D341Med (cell line): ENCODE measurements around the gene IGLL1.
"Not testable (repeated sequence)": the region's sequence is repeated elsewhere in the genome, so short reads cannot be mapped to it uniquely, and the experiment has no call there.

Source experiments
- DNase-seq: peaks from one replicate; pipeline ENCODE4 v3.0.0; 2012; ENCODE audit warnings: low spot score

The IGLL1 gene

DNA sequence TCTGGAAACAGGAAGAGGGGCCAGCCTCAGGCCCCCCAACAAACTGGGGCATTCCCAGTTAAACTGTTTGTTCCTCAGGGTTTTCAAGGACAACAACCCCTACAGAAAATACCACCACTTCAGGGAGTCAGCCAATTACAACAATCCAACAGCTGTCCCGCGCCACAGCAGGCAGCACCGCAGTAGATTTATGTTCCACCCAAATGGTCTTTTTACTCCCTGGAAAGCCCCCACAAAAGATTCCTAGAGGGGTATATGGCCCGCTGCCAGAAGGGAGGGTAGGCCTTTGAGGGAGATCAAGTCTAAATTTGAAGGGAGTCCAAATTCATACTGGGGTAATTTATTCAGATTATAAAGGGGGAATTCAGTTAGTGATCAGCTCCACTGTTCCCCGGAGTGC, 39.3 kb downstream of the IGLL1 start:
- DNase-seq, result not testable (repeated sequence)

DNA sequence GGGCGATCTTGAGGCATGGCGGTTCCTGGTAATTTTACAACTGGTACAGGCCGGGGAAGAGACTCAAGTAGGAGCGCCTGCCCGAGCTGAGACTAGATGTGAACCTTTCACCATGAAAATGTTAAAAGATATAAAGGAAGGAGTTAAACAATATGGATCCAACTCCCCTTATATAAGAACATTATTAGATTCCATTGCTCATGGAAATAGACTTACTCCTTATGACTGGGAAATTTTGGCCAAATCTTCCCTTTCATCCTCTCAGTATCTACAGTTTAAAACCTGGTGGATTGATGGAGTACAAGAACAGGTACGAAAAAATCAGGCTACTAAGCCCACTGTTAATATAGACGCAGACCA, 40.3 kb downstream of the IGLL1 start:
- DNase-seq, result not testable (repeated sequence)

DNA sequence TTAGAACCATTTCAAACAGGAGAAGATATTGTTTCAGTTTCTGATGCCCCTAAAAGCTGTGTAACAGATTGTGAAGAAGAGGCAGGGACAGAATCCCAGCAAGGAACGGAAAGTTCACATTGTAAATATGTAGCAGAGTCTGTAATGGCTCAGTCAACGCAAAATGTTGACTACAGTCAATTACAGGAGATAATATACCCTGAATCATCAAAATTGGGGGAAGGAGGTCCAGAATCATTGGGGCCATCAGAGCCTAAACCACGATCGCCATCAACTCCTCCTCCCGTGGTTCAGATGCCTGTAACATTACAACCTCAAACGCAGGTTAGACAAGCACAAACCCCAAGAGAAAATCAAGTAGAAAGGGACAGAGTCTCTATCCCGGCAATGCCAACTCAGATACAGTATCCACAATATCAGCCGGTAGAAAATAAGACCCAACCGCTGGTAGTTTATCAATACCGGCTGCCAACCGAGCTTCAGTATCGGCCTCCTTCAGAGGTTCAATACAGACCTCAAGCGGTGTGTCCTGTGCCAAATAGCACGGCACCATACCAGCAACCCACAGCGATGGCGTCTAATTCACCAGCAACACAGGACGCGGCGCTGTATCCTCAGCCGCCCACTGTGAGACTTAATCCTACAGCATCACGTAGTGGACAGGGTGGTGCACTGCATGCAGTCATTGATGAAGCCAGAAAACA, 40.8 kb downstream of the IGLL1 start:
- DNase-seq, result peak; percentile 82

DNA sequence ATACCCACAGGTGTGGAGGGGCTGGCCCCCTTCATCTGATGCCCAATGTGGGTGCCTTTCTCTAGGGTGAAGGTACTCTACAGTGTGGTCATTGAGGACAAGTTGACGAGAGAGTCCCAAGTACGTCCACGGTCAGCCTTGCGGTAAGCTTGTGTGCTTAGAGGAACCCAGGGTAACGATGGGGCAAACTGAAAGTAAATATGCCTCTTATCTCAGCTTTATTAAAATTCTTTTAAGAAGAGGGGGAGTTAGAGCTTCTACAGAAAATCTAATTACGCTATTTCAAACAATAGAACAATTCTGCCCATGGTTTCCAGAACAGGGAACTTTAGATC, 41.4 kb downstream of the IGLL1 start:
- not testable (repeated sequence) for DNase-seq

DNA sequence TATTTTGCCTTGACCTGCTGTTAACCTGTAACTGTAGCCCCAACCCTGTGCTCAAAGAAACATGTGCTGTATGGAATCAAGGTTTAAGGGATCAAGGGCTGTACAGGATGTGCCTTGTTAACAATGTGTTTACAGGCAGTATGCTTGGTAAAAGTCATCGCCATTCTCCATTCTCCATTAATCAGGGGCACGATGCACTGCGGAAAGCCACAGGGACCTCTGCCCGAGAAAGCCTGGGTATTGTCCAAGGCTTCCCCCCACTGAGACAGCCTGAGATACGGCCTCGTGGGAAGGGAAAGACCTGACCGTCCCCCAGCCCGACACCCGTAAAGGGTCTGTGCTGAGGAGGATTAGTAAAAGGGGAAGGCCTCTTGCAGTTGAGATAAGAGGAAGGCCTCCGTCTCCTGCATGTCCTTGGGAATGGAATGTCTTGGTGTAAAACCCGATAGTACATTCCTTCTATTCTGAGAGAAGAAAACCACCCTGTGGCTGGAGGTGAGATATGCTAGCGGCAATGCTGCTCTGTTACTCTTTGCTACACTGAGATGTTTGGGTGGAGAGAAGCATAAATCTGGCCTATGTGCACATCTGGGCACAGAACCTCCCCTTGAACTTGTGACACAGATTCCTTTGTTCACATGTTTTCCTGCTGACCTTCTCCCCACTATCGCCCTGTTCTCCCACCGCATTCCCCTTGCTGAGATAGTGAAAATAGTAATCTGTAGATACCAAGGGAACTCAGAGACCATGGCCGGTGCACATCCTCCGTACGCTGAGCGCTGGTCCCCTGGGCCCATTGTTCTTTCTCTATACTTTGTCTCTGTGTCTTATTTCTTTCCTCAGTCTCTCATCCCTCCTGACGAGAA, 42.0 kb downstream of the IGLL1 start:
- not testable (repeated sequence) for DNase-seq

DNA sequence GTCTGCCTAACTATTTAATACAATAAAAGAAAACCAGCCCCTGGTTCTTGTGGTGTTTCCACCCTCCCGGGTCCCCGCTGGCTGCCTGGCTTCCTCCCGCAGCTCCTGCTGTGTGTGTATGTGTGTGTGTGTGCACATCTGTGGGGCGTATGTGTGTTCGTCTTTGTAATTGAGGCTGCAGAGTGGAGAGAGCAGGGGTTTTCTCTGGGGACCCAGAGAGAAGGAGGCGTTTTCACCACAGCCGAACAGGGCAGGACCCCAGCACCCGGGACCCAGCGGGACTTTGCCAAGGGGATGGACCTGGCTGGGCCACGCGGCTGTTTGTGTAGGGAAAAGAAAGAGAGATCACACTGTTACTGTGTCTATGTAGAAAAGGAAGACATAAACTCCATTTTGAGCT, 42.7 kb downstream of the IGLL1 start:
- peak; percentile 8 for DNase-seq

DNA sequence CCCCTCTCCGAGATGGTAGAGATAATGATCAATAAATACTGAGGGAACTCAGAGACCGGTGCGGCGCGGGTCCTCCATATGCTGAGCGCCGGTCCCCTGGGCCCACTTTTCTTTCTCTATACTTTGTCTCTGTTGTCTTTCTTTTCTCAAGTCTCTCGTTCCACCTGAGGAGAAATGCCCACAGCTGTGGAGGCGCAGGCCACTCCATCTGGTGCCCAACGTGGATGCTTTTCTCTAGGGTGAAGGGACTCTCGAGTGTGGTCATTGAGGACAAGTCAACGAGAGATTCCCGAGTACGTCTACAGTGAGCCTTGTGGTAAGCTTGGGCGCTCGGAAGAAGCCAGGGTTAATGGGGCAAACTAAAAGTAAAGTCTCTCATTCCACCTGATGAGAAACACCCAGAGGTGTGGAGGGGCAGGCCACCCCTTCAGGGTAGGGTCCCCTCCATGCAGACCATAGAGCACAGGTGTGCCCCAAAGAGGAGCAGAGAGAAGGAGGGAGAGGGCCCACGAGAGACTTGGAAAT, 43.2 kb downstream of the IGLL1 start:
- DNase-seq, result no peak

DNA sequence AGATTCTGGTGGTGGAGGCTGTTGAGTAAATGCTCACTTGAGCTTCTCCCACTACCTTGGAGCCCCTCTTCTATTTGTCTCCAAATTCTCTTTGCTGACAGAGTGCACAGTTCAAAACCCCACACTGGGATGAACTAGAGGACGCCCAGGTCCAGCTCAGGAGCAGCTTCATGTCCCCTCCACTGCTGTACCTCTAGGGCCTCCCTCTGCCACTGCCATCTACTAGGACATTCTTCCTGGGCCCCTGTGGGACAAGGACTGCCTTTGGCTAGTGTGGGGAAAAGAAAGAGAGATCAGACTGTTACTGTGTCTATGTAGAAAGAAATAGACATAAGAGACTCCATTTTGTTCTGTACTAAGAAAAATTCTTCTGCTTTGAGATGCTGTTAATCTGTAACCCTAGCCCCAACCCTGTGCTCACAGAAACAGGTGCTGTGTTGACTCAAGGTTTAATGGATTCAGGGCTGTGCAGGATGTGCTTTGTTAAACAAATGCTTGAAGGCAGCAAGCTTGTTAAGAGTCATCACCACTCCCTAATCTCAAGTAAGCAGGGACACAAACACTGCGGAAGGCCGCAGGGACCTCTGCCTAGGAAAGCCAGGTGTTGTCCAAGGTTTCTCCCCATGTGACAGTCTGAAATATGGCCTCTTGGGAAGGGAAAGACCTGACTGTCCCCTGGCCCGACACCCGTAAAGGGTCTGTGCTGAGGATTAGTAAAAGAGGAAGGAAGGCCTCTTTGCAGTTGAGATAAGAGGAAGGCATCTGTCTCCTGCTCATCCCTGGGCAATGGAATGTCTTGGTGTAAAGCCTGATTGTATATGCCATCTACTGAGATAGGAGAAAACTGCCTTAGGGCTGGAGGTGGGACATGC, 44.1 kb downstream of the IGLL1 start:
- not testable (repeated sequence) for DNase-seq

DNA sequence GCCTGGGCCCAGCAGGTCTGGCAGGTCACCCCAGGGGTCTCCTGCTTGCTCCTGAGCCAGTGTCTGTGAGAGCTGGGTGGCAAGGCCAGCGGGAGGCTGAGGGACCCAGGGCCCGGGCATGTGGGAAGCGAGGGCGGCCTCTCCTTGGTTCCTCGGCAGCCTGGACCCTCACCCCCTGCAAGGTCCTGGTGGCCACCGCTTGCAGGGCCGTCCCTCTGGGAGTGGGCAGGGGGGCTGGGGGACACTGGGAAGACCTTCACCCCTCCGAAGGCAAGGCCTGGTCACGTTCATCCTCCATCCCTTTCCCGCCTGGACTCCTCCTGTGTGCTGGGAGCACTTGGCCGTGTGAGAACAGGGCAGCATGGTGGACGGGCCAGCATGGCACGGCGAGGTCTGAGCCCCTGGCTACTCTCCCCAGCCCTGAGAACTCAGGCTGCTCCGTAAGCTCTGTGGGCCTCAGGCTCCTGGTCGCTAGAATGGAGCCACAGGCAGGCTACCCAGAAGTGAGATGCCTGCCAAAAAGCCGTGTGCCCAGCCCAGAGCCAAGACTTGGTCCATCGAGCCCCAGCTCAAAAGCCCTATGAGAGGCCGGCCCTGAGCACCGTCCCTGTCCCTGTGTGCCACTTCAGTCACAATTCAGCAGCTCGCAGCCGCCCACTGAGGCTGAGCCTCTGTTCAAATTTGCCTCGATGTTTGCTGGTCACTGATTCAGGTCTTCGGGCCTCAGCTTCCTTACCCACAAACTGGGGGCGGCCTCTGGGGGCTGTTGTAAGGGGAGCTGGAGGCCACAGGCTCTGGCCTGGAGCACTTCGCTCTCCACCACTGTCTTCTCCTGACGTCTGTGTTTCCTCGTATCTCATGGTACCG, 45.0 kb downstream of the IGLL1 start:
- peak; percentile 10 for DNase-seq

DNA sequence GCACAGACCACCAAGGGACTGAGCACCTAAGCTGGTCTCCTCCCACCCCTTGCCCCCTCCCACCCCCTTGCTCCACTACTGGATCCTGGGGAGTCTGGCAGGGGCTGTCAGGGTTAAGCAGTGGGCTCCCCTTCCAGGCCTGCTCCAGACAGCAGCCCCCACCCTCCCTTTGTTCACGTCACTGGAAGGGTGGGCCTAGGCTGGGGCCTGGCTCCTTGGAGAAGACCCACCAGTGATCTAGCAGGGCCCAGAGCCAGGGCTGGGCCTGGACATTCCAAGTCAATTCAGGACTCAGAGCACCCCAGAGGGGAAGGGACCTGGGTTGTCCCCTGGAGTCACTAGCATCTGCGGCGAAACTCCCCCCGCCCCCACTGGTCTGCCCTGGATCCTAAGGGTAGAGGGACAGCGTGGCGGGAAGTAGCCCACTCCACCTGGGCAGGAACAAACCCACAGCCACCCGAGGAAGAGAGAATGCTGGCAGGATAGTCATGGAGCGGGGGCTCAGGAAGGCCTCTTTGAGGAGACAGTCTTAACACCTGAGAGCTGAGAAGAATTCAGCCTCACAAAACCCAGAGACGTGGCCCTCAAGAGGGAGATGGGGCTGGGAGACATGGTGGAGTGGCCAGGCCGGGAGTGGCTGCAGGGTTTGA, 45.8 kb downstream of the IGLL1 start:
- DNase-seq, result peak; percentile 12

DNA sequence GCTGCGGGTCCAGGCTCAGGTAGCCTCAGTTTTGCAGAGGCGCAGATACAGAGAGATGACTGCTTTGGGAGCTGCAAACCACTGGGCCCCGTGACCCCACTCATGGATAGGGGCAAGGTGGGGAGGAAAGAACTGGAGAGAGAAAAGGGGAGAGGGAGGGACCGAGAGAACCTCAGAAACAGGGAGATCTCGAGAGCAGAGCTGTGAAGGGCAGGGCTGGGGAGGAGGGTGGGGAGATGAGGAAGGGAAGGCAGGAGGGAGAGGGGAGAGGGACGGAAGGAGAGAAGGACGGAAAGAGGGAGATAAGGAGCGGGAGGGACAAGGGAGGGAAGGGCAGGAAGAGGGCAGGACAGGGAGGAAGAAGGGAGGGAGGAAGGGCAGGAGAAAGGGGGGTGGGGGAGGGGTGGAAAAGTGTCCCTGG, 46.3 kb downstream of the IGLL1 start:
- DNase-seq, result no peak

DNA sequence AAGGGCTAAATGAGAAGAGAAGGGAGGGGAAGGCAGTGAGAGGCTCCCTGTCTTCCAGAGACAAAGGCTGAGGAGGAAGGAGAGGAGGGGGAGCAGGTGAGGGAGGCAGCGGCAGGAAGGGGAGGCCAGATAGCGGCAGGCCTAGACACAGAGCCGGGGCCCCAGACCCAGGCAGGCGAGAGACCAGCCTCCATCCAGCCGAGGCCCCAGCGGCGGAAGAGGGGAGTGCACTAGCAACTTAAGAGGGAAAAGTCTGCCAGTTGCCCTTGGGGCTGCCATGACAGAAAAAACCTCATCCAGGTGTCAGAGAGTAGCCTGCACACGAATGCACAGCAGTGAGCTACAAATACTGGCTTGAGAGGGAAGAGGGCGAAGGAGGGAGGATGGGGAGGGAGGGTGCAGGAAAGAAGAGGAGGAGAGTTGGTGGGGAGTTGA, 46.7 kb downstream of the IGLL1 start:
- peak; percentile 73 for DNase-seq

DNA sequence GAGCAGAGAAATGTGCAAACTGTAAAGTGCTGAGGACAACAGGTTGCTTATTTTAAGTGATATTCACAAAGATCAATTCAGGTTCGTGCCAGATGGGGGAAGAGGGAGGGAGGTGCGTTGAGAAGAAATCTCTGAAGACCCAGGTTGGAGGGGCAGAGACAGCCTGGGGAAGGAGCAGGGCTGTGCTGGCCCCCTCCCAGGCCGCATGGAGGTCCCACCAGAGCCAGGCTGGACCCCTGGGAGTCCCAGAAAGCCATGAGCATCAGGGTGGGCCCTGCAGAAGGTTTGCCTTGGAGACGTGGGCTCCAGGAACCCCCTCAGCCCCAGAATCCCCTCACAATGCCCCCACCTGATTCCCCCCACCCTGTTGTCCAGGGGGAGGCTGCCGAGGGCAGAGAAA, 47.4 kb downstream of the IGLL1 start:
- DNase-seq, result peak; percentile 12

DNA sequence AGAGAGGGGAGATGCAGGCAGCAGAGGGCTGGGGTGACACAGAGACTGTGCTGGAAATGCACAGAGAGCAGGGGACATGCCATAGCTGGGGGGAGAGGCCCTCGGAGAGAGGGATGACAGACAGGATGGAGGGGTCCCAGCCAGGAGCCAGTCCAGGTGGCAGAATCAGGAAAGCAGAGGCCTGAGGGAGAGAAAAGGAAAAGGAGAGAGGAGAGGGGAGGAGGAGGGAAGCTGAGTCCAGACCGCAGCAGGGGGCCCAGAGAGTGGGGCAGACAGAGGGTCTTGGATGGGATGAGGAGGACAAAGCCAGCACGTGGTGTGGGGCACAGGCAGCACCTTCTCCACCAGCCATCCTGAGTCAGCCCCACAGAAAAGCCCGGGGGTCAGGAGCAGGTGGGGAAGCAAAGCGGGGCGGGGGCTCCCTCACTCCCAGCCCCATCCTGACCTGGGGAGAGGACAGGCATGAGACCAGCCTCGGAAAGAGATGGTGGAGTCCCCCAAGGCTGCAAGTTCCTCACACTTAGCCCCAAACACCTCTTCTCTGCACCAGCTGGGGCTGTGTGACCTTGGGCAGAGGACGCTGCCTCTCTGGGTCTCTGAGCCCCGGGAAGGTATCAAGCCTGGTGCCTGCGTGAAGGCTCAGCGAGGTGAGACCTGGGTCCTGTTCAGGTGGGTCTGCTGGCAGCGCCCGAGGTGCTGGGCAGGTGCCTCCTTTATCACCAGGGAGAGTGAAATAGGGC, 48.0 kb downstream of the IGLL1 start:
- peak; percentile 11 for DNase-seq

DNA sequence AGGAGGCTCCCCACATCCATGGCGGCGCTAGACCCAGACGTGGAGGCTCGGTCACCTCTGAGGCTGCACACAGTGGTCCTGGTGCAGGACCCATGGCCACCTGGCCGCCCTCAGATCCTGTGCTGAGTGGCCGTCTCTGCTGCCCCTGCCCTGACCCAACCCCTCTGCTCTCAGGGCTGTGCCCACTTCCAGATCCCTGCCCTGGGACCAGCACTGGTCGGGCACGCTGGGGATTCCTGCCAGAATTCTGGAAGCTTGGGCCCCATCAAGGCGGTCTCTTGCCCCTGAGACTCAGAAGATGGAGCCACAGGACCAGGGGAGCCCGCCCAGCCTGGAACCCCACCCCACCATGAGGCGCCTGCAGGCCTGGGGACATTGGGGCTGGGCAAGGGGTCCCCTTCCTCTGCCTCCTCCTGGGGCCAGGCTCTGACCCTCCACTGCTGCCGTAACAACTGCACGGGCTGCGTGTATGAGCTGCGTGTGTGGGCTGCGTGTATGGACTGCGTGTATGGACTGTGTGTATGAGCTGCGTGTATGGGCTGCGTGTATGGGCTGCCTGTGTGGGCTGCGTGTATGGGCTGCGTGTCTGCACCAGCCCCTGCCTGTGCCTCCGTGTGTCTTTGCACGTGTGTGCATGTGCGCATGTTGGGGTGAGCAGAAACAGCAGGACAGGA, 48.7 kb downstream of the IGLL1 start:
- DNase-seq, result peak; percentile 14

DNA sequence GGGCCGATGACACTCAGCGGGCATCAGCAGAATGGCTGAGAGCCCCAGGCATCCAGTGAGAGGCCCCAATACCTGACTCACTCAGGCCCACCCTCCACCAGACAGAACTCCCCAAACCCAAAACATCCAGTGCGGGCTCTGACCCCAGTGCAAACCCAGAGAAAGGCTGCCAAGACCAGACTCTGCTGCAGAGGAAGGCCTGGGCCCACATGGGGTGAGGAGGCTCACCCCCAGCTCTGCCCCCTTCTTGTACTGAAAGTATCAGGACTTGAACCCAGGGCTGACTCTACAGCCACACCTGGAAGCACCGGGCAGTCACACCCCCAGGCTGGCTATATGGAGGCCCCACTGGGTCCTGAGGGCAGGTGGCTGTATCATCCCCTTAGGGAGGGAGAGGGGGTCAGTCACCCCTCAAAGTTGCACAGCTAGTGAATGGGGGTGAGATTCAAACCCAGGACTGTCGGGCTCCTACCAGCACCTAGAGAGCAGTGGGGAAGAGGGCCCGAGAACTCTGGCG, 49.3 kb downstream of the IGLL1 start:
- DNase-seq, result peak; percentile 4

DNA sequence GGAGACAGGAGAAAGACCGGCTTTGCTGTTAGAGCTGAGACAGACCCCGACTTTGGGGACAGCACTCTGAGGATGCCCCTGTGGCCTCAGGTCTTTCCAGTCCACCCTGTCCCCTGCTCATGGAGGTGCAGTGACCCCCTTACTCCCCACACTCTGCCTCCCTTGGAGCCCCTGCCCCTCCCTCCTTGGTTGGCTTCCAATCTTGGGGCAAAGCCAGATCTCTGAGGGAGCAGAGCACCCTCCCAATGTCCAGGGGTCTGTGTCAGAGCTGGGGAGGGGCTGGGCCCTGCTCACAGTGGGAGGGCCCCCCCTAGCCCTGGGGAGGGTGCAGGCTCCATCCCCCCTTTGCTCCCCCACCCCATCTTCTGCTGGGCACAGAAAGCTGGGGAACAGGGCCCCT, 50.0 kb downstream of the IGLL1 start:
- peak; percentile 10 for DNase-seq

DNA sequence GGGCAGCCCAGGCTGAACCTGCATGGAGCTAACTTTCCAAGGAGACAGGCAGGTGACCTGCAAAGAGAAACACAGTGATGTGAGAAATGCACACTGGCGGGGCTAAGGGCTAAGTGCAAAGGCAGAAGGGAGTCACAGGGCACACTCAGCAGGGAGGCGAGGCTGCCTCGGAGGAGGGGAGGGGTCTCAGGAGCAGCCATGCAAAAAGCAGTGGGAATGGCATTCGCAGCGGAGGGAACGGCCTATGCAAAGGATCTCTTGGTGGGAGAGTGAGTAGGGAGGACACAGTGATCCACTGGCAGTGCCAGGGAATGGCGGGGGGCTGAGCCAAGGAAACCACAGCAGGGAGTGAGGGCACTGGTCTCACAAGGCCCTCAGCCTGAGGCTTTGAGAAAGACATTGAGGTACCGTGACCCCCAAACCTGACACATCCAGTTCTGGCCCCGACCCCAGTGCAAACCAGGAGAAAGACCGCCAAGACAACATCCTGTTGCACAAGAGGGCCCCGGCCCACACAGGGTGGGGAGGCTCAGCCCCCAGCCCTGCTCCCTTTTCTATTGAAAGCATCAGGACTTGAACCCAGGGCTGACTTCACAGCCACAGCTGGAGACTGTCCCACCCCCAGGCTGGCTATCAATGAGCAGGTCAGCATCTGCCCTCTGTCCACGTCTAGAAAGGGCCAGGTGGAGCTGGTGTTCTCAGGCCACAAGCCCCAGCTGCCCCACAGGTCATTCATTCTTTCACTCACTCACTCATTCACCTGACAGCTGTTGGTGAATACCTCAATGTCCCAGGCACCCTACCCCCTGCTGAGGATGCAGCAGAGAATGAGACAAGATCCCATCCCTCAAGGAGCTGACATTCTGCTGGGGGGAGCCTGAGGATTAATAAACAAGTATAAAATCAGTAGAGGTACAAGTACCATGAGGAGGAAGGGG, 50.7 kb downstream of the IGLL1 start:
- DNase-seq, result peak; percentile 11
